SK-N-SH treated with all-trans-retinoic acid at 6 μM for 48 hours (cell line): ENCODE results near the gene DNAJC5G.

Experiments used
- ARNTL ChIP-seq: fragments of 450-650 bp; formaldehyde crosslinking; IDR thresholded peaks from 2 replicates; pipeline ENCODE4 v1.5.0; 2020; ENCODE audit warnings: low read depth, mild to moderate bottlenecking, moderate library complexity, borderline replicate concordance
- BACH2 ChIP-seq: fragments of 250-450 bp; sonication (Bioruptor Pico); IDR thresholded peaks from 2 replicates; pipeline ENCODE4 v1.9.0; 2021; ENCODE audit warnings: mild to moderate bottlenecking, borderline replicate concordance
- CSDC2 ChIP-seq: fragments of 250-450 bp; sonication (Bioruptor Pico); IDR thresholded peaks from 2 replicates; pipeline ENCODE4 v1.5.0; 2020; ENCODE audit warnings: mild to moderate bottlenecking, moderate library complexity
- OSR1 ChIP-seq: fragments of 250-450 bp; sonication (Bioruptor Pico); IDR thresholded peaks from 2 replicates; pipeline ENCODE4 v1.8.0; 2022; ENCODE audit warnings: moderate library complexity, mild to moderate bottlenecking, inconsistent platforms
- PPARA ChIP-seq: fragments of 250-450 bp; sonication (Bioruptor Pico); IDR thresholded peaks from 2 replicates; pipeline ENCODE4 v1.5.0; 2020; ENCODE audit warnings: mild to moderate bottlenecking, borderline replicate concordance
- RARB ChIP-seq: fragments of 250-450 bp; sonication (Bioruptor Pico); IDR thresholded peaks from 2 replicates; pipeline ENCODE4 v1.8.0; 2021; ENCODE audit warnings: mild to moderate bottlenecking, moderate library complexity
- TOX ChIP-seq: fragments of 250-450 bp; sonication (Bioruptor Pico); IDR thresholded peaks from 2 replicates; pipeline ENCODE4 v1.8.0; 2021; ENCODE audit warnings: mild to moderate bottlenecking, moderate library complexity, borderline replicate concordance
- ZC3H10 ChIP-seq: fragments of 250-450 bp; sonication (Bioruptor Pico); IDR thresholded peaks from 2 replicates; pipeline ENCODE4 v1.5.1; 2021; ENCODE audit warnings: mild to moderate bottlenecking, moderate library complexity
- ZFP3 ChIP-seq: fragments of 250-450 bp; sonication (Bioruptor Pico); IDR thresholded peaks from 2 replicates; pipeline ENCODE4 v1.5.0; 2020; ENCODE audit warnings: mild to moderate bottlenecking, moderate library complexity
- ZNF565 ChIP-seq: fragments of 450-650 bp; formaldehyde crosslinking; conservative IDR thresholded peaks from 2 replicates; pipeline ENCODE4 v1.5.0; 2020; ENCODE audit warnings: low read depth, mild to moderate bottlenecking, moderate library complexity
- TF ChIP-seq, protein P1 (sequence below): fragments of 250-450 bp; sonication (Bioruptor Pico); IDR thresholded peaks from 2 replicates; pipeline ENCODE4 v1.8.0; 2020; ENCODE audit warnings: mild to moderate bottlenecking, moderate library complexity, borderline replicate concordance
- TF ChIP-seq, protein P2 (sequence below): fragments of 250-450 bp; sonication (Bioruptor Pico); IDR thresholded peaks from 2 replicates; pipeline ENCODE4 v1.5.1; 2020; ENCODE audit warnings: low read depth, mild to moderate bottlenecking, moderate library complexity
- TF ChIP-seq, protein P3 (sequence below): fragments of 250-450 bp; sonication (Bioruptor Pico); IDR thresholded peaks from 2 replicates; pipeline ENCODE4 v1.8.0; 2021; ENCODE audit warnings: low read depth, mild to moderate bottlenecking, moderate library complexity, borderline replicate concordance

DNA sequence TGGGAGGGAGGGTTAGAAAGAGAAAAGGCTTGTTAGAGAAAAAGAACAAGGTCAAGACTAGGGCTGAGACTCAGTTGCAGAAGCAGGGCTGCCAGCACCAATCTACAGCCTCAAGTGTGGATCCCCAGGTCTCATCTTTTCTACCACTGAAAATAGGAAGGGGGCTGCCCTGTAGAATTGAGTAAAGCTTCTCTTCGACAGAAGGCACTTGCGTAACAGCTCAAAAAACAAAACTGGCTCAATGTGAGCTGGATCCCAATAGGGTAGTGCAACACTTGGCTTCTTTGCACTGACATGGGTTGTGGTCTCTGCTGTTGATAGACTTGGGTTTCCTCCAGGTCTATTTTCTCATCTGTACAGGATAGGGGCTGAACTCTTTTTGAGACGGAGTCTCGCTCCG lies 49.5 kb downstream of the DNAJC5G start:
- TF ChIP-seq RARB (CRISPR knock-in tag) (no peak), ZFP3 (no peak), ZC3H10 (CRISPR knock-in tag) (no peak), ARNTL (CRISPR knock-in tag) (no peak), CSDC2 (CRISPR knock-in tag) (no peak), BACH2 (CRISPR knock-in tag) (no peak), PPARA (CRISPR knock-in tag) (no peak), TOX (CRISPR knock-in tag) (no peak), ZNF565 (CRISPR knock-in tag) (no peak), OSR1 (CRISPR knock-in tag) (no peak)
- TF ChIP-seq, protein P1, sequence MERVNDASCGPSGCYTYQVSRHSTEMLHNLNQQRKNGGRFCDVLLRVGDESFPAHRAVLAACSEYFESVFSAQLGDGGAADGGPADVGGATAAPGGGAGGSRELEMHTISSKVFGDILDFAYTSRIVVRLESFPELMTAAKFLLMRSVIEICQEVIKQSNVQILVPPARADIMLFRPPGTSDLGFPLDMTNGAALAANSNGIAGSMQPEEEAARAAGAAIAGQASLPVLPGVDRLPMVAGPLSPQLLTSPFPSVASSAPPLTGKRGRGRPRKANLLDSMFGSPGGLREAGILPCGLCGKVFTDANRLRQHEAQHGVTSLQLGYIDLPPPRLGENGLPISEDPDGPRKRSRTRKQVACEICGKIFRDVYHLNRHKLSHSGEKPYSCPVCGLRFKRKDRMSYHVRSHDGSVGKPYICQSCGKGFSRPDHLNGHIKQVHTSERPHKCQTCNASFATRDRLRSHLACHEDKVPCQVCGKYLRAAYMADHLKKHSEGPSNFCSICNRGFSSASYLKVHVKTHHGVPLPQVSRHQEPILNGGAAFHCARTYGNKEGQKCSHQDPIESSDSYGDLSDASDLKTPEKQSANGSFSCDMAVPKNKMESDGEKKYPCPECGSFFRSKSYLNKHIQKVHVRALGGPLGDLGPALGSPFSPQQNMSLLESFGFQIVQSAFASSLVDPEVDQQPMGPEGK (CRISPR knock-in tag), result no peak
- TF ChIP-seq, protein P2, sequence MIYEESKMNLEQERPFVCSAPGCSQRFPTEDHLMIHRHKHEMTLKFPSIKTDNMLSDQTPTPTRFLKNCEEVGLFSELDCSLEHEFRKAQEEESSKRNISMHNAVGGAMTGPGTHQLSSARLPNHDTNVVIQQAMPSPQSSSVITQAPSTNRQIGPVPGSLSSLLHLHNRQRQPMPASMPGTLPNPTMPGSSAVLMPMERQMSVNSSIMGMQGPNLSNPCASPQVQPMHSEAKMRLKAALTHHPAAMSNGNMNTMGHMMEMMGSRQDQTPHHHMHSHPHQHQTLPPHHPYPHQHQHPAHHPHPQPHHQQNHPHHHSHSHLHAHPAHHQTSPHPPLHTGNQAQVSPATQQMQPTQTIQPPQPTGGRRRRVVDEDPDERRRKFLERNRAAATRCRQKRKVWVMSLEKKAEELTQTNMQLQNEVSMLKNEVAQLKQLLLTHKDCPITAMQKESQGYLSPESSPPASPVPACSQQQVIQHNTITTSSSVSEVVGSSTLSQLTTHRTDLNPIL (CRISPR knock-in tag), result no peak
- TF ChIP-seq, protein P3, sequence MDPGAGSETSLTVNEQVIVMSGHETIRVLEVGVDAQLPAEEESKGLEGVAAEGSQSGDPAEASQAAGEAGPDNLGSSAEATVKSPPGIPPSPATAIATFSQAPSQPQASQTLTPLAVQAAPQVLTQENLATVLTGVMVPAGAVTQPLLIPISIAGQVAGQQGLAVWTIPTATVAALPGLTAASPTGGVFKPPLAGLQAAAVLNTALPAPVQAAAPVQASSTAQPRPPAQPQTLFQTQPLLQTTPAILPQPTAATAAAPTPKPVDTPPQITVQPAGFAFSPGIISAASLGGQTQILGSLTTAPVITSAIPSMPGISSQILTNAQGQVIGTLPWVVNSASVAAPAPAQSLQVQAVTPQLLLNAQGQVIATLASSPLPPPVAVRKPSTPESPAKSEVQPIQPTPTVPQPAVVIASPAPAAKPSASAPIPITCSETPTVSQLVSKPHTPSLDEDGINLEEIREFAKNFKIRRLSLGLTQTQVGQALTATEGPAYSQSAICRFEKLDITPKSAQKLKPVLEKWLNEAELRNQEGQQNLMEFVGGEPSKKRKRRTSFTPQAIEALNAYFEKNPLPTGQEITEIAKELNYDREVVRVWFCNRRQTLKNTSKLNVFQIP (CRISPR knock-in tag), result no peak
